ENCODE results near the gene C16orf95.
A peak's percentile ranks its signal among the peaks of the same experiment; 100 is the strongest.
"Not testable (repeated sequence)": the region's sequence is repeated elsewhere in the genome, so short reads cannot be mapped to it uniquely, and the experiment has no call there.

C16orf95 gene

GRCh38 chr16:87316923-87317749 is at the start of gene C16orf95:
TSS of gene C16orf95 (minus strand) at chr16:87317392. CDS start at chr16:87317242, 150 bp downstream.
- DNase-seq (ENCODE audit: low read depth), result peak; percentile 97

- DNase-seq (ENCODE audit: low read depth), result no peak
These were observed 49.7 kb upstream of the C16orf95 start for GRCh38 chr16:87366930-87367329.

- no peak for DNase-seq (ENCODE audit: low read depth)
These were observed 49.1 kb upstream of the C16orf95 start for GRCh38 chr16:87366288-87366687.

- no peak for DNase-seq (ENCODE audit: low read depth)
These were observed 48.0 kb upstream of the C16orf95 start for GRCh38 chr16:87365021-87365713.

GRCh38 chr16:87363771-87364455 is 46.7 kb upstream of the C16orf95 start:
- no peak for DNase-seq (ENCODE audit: low read depth)

- not testable (repeated sequence) for DNase-seq (ENCODE audit: low read depth)
These were observed 45.8 kb upstream of the C16orf95 start for GRCh38 chr16:87362828-87363559.

- no peak for DNase-seq (ENCODE audit: low read depth)
These were observed 44.9 kb upstream of the C16orf95 start for GRCh38 chr16:87361916-87362619.

- DNase-seq (ENCODE audit: low read depth), result no peak
These were observed 43.8 kb upstream of the C16orf95 start for GRCh38 chr16:87360862-87361610.

- DNase-seq (ENCODE audit: low read depth), result no peak
These were observed 41.9 kb upstream of the C16orf95 start for GRCh38 chr16:87359121-87359520.

GRCh38 chr16:87358696-87359095 is 41.5 kb upstream of the C16orf95 start:
- no peak for DNase-seq (ENCODE audit: low read depth)

GRCh38 chr16:87358250-87358649 is 41.1 kb upstream of the C16orf95 start:
- DNase-seq (ENCODE audit: low read depth), result no peak

GRCh38 chr16:87356491-87356853 is 39.3 kb upstream of the C16orf95 start:
- DNase-seq (ENCODE audit: low read depth), result no peak

- no peak for DNase-seq (ENCODE audit: low read depth)
These were observed 36.4 kb upstream of the C16orf95 start for GRCh38 chr16:87353613-87354012.

GRCh38 chr16:87352818-87353217 is 35.6 kb upstream of the C16orf95 start:
- no peak for DNase-seq (ENCODE audit: low read depth)

- no peak for DNase-seq (ENCODE audit: low read depth)
These were observed 34.1 kb upstream of the C16orf95 start for GRCh38 chr16:87351320-87351698.

GRCh38 chr16:87350681-87351319 is 33.6 kb upstream of the C16orf95 start:
- DNase-seq (ENCODE audit: low read depth), result peak; percentile 67

- no peak for DNase-seq (ENCODE audit: low read depth)
These were observed 32.8 kb upstream of the C16orf95 start for GRCh38 chr16:87350031-87350430.

- no peak for DNase-seq (ENCODE audit: low read depth)
These were observed 31.5 kb upstream of the C16orf95 start for GRCh38 chr16:87348616-87349157.

GRCh38 chr16:87347932-87348615 is 30.9 kb upstream of the C16orf95 start:
- DNase-seq (ENCODE audit: low read depth), result no peak
